Islet precursor cell (in vitro differentiated cells): ENCODE data around the gene GHRL.

Experiments used
- DNase-seq: peaks from one replicate; pipeline ENCODE4 v3.0.0-alpha.2; 2018

The GHRL gene

GRCh38 chr3:10292505-10293419, at the start of gene GHRL:
GHRL (minus strand) TSS chr3:10292947; CDS start chr3:10290180, 2,767 bp downstream.
- no peak for DNase-seq

- DNase-seq: no peak
Observed at GRCh38 chr3:10341901-10342398, 49.2 kb upstream of the GHRL start.

GRCh38 chr3:10340476-10340875, 47.7 kb upstream of the GHRL start:
- DNase-seq: no peak

GRCh38 chr3:10340046-10340445, 47.3 kb upstream of the GHRL start:
- DNase-seq: no peak

GRCh38 chr3:10339376-10339955, 46.7 kb upstream of the GHRL start:
- DNase-seq: no peak

GRCh38 chr3:10338591-10339353, 46.0 kb upstream of the GHRL start:
- no peak for DNase-seq

- DNase-seq: no peak
Observed at GRCh38 chr3:10338164-10338470, 45.4 kb upstream of the GHRL start.

GRCh38 chr3:10337323-10338163, 44.8 kb upstream of the GHRL start:
- DNase-seq: no peak

GRCh38 chr3:10336761-10337160, 44.0 kb upstream of the GHRL start:
- no peak for DNase-seq

GRCh38 chr3:10335871-10336622, 43.3 kb upstream of the GHRL start:
- no peak for DNase-seq

- DNase-seq: no peak
Observed at GRCh38 chr3:10335190-10335738, 42.5 kb upstream of the GHRL start.

GRCh38 chr3:10334459-10334858, 41.7 kb upstream of the GHRL start:
- DNase-seq: peak; percentile 75

GRCh38 chr3:10334042-10334441, 41.3 kb upstream of the GHRL start:
- DNase-seq: no peak

GRCh38 chr3:10333349-10333650, 40.6 kb upstream of the GHRL start:
- no peak for DNase-seq

- DNase-seq: no peak
Observed at GRCh38 chr3:10332481-10333348, 40.0 kb upstream of the GHRL start.

- DNase-seq: no peak
Observed at GRCh38 chr3:10331320-10331719, 38.6 kb upstream of the GHRL start.

GRCh38 chr3:10330319-10330718, 37.6 kb upstream of the GHRL start:
- DNase-seq: no peak

GRCh38 chr3:10329495-10330015, 36.8 kb upstream of the GHRL start:
- no peak for DNase-seq

GRCh38 chr3:10328460-10329071, 35.8 kb upstream of the GHRL start:
- DNase-seq: no peak

- no peak for DNase-seq
Observed at GRCh38 chr3:10327592-10327991, 34.8 kb upstream of the GHRL start.
